ENCODE measurements around the gene SLC25A11.
A peak's percentile ranks its signal among the peaks of the same experiment; 100 is the strongest.

Gene SLC25A11, protein sequence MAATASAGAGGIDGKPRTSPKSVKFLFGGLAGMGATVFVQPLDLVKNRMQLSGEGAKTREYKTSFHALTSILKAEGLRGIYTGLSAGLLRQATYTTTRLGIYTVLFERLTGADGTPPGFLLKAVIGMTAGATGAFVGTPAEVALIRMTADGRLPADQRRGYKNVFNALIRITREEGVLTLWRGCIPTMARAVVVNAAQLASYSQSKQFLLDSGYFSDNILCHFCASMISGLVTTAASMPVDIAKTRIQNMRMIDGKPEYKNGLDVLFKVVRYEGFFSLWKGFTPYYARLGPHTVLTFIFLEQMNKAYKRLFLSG

DNA sequence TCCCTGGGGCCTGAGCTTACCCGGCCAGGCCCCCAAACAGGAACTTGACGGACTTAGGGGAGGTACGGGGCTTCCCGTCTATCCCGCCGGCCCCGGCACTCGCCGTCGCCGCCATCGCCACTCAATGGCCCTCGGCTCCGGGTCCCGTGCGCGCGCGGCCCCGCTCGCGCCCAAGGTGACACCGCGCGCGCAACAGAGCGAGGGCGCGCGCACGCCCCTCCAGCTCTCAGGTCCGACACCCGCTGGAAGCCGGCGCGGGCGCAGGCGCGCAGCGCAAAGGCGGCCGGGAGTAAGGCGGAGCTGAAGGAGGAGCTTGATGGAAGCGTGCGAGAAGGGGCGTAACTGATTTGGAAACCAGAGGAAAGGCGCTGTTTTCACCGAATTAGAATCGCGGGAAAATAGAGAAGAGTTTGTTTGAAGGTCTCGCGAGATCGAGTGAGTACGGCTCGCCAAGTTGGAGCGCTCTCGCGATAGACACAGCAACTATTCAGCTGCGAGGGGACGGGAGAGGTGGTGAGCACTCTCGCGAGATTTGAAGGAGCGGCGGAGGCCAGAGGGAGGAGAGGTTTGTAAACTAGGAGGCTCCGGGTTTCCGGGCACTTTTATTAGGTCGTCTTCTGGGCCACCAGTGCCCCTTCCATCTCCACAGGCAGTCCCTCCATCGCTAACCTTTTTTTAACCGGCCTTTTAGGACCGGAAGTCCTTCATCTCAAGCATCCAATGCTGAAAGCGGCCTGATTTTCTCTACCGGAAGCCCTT, at the start of gene SLC25A11, which contains the start of gene RNF167:
SLC25A11 (minus strand) TSS at position 251 of the 759 bp plus-strand sequence; CDS start at position 115, 136 bp downstream.
RNF167 (plus strand) TSS at position 473 of the 759 bp plus-strand sequence. CDS start 642 bp downstream, outside the sequence.
- Mint-ChIP-seq H3K36me3 (peaks cover 14% of the 10 kb centered on the region), H3K4me3 (peak within 1 kb of the TSS; percentile 94), H3K27ac (peak within 1 kb of the TSS; percentile 99), H3K9me3 (no peaks in the 10 kb centered on the region), H3K27me3 (no peaks in the 10 kb centered on the region), H3K4me1 (peaks cover 66% of the 10 kb centered on the region)

DNA sequence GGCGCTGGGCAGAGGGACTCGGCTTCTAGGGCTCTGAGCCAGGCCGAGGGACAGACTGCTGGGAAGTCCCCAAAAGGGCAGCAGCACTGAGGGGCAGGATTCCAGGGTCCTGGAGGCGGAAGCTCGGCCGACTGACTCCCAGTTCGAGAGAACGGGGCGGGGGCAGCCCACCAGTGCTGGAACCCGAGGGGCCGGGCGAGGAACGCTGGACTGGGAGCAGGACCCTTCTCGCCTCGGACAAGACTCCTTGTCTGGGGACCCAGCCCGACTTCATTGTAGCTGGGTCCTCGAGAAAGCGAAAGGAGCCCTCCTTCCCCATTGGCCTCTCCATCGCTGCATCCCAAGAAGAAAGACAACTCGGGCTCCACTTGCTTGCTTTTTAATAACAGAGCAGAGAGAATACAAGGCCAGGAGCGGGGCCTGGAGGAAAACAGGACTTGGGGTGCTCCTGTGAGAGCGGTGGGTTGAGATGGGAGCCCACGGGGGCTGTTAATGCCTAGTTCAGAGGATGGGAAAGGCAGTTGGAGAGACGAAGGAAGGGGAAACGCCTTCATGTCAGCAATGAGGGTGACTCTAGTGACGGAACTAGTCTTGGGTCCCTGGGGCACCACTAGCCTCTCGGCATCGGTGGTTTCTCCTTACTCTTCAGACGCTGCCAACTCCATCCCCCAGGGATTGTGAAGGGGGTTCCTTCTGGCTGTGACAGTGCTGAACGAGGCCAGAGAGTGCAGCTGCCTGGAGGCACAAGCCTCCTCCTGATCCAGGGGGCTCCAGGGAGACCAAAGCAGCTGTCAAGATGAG, 48.1 kb upstream of the SLC25A11 start:
- Mint-ChIP-seq H3K27ac (peak overlapping the region; percentile 90), H3K4me1 (peaks cover 45% of the 10 kb centered on the region), H3K36me3 (no peaks in the 10 kb centered on the region), H3K9me3 (no peaks in the 10 kb centered on the region), H3K27me3 (no peaks in the 10 kb centered on the region), H3K4me3 (peak overlapping the region; percentile 98)

DNA sequence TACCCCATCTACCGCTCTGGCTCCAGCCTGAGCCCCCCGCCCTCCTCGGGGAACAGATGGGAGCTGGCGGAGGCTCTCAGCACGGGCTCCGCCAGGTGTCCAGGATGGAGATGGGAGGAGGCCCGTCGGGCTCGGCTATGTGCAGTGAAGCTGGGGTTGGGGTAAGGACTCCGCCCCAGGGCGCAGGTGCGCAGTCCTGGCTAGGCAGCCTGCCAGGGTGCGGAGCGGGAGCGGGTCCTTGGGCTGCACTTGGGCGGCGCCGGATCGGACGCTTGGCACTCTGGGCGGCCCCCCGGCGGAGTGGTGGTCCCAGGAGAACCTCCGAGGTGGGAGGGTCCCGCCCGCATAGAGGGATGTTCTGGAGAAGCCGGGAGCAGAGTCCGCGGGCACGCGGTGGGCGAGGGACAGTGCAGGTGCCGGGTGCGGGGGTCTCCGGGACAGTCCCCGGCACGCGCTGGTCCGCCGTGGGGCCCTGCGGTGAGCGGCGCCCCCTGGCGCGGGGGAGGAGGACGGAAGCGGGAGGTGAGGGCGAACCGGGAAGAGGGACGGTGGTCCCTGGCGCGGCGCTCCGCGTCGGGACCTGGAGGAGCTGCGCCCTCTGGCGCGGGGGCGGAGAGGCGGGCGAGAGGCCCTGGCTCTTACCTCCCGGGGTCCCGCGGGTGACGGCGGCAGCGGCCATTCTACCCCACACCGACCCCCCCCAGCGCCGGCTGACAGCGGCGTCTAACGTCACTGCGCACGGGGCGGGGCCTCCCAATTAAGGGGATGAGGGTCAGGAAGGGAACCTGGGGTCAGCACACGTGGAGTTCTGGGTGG, 47.3 kb upstream of the SLC25A11 start, which contains the start of gene CAMTA2:
CAMTA2 (minus strand) TSS at position 725 of the 816 bp plus-strand sequence. CDS start 1,453 bp downstream, outside the sequence.
- Mint-ChIP-seq H3K27me3 (no peaks in the 10 kb centered on the region), H3K4me1 (peaks cover 49% of the 10 kb centered on the region), H3K4me3 (peak within 1 kb of the TSS; percentile 98), H3K36me3 (peaks cover 3% of the 10 kb centered on the region), H3K27ac (peak within 1 kb of the TSS; percentile 90), H3K9me3 (no peaks in the 10 kb centered on the region)

DNA sequence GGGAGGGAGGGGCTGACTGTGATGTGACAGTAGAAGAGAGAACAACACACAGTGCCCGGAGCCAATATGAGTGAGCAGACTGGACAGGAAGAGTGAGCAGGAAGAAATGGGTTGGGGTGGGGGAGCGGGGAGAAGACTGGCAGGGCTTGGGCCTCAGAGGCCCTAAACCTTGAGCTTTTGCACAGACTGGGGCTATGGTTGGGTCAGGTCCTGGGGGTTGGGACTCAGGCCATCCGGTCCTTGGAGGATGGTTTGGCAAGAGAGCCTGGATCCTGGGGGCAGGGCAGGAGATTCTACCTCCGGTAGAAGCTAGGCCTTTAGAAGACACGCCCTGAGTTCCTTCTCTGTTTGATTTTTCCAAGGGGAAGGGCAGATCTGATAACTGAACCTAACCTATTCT, 46.6 kb upstream of the SLC25A11 start:
- Mint-ChIP-seq H3K36me3 (peaks cover 3% of the 10 kb centered on the region), H3K4me1 (peaks cover 44% of the 10 kb centered on the region), H3K9me3 (no peaks in the 10 kb centered on the region), H3K27me3 (no peaks in the 10 kb centered on the region), H3K27ac (peak overlapping the region; percentile 87), H3K4me3 (peak overlapping the region; percentile 98)

DNA sequence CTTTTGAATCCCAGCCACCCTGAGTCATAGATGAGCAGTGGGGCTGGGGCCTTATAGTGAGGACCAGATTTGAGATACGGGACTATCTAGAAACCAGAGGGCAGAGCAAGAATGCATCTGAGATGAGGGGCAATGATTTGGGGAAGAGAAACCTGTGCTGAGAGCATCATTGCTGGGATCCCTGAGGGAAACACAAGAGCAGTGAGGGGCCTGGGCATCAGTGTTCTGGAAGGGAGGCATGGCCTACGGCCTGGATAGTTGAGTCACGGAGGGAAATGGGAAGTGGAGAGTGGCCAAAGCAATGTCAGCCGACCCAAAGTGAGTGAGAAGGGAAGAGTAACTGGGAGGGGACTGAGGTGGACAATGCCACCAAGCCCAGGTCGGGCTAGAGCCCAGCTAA, 42.5 kb upstream of the SLC25A11 start:
- Mint-ChIP-seq H3K36me3 (peaks cover 14% of the 10 kb centered on the region), H3K4me1 (peaks cover 35% of the 10 kb centered on the region), H3K27ac (no peak overlapping the region), H3K9me3 (no peaks in the 10 kb centered on the region), H3K27me3 (no peaks in the 10 kb centered on the region), H3K4me3 (no peak overlapping the region)

DNA sequence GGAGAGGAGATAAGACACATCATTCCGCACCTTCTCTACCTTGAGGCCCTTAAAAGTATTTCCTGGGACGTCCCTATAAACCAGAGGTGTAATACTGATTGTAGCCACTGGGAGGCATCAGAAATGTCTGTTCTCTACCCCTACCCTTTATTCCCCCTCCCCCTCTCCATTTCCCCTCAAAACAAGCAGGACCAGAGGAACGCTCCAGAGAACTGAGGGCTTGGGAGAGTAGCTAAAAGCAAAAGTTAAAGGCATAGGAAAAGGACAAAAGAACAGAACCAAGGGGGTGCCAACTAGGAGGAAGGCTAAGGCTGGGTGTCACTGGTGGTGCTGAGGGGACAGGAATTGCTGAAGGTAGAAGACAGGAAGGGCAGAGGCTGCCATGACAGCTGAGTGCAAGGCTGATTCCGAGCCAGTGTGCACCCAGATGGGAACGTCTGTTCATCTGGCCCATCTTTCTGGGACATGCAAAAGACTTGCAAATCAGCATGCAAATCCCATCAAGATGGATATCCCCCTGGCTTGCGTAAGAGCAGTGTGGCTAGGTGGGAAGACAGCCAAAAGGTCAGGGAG, 40.9 kb upstream of the SLC25A11 start:
- Mint-ChIP-seq H3K36me3 (peaks cover 14% of the 10 kb centered on the region), H3K27me3 (no peaks in the 10 kb centered on the region), H3K4me3 (peak overlapping the region; percentile 45), H3K27ac (peak overlapping the region; percentile 88), H3K9me3 (no peaks in the 10 kb centered on the region), H3K4me1 (peaks cover 24% of the 10 kb centered on the region)

DNA sequence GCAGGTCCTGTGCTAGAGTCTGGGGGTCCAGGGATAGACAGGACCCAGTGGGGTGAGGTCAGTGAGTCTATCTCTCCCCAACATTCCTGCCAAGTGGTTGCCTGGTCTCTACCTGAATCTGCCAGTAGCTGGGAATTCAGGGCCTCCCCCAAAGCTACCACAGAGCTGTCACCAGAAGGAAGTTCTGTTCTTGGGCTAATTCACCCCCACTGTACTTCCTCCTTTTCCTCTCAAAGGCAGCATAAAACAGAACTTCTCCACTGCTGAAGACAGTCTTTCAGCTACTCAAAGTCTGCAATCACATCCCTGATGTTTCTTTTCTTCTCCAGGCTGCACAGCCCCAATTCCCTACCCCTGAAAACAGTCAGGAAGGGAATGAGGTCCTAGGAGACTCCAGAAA, 38.9 kb upstream of the SLC25A11 start:
- Mint-ChIP-seq H3K9me3 (no peaks in the 10 kb centered on the region), H3K4me1 (peaks cover 21% of the 10 kb centered on the region), H3K27me3 (no peaks in the 10 kb centered on the region), H3K27ac (no peak overlapping the region), H3K4me3 (no peak overlapping the region), H3K36me3 (peaks cover 19% of the 10 kb centered on the region)

DNA sequence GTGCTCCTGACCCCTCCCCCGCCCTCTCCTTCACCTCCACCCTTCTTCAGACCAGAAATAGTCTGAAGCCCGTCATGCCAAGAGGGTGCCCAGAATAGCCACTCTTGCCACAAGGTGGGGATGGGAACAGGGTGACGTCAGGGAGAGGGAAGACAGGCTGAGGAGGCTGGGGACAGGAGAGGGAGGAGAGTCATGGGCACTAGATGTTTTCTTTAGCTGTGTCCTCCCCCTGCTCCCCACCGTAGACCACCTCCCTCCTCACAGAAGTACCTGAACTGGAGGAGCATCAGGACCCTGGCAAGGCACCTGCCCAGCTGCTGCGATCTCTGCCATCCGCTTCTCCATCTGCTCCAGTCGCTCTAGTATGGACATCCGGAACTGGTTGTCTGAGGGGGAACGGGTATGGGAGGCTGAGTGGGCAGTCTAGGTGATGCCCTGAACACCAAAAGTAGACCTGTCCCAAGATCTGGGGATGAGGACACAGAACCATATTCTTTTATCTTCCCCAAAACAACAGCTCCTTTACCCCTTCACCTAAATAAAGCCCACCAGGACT, 34.3 kb upstream of the SLC25A11 start:
- peaks cover 26% of the 10 kb centered on the region for H3K4me1 Mint-ChIP-seq
- no peaks in the 10 kb centered on the region for H3K9me3 Mint-ChIP-seq
- H3K27ac Mint-ChIP-seq = peak overlapping the region; percentile 76
- H3K27me3 Mint-ChIP-seq = no peaks in the 10 kb centered on the region
- peaks cover 18% of the 10 kb centered on the region for H3K36me3 Mint-ChIP-seq
- H3K4me3 Mint-ChIP-seq = no peak overlapping the region

DNA sequence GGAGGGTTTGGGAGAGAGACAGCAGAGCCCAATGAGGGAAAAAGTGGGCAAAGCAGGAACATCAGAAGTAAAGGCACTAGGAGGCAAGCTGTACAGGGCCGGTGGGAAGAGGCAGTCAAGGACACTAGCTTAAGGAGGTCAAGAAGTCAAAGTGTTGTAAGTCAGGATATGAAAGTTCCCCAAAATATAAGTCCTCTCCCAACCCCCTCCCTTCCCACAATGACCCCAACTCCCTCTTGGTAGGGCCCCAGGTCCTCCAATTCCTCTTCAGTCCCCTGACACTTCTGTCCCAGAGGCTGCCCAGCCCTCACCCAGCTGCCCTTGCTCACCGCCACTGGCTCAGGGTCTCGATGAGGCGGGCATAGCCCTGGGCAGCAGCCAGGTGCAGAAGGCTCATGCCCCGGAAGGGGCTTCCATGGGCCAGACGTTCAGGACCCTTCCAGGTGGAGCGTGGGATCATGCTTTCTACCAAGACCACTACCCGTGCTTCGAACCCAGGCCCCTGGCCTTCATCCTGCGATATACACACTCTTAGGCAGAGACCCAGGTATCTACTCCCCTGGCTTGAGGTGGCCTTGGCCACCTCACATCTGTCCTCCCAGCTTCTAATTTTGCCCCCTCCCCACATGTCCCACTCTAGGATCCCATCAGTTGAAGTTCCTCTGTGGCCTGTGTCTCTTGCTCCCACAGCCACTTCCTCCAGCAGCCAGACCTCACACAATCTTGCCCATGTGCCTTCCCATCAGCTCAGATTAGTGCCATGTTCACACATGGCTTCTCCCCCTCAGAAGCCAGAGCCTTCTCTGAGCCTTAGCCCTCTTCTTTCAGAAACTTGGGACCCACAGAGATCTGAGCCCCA, 33.6 kb upstream of the SLC25A11 start:
- Mint-ChIP-seq H3K4me1 (peaks cover 31% of the 10 kb centered on the region), H3K36me3 (peaks cover 23% of the 10 kb centered on the region), H3K27me3 (no peaks in the 10 kb centered on the region), H3K9me3 (no peaks in the 10 kb centered on the region), H3K27ac (peak overlapping the region; percentile 35), H3K4me3 (no peak overlapping the region)

DNA sequence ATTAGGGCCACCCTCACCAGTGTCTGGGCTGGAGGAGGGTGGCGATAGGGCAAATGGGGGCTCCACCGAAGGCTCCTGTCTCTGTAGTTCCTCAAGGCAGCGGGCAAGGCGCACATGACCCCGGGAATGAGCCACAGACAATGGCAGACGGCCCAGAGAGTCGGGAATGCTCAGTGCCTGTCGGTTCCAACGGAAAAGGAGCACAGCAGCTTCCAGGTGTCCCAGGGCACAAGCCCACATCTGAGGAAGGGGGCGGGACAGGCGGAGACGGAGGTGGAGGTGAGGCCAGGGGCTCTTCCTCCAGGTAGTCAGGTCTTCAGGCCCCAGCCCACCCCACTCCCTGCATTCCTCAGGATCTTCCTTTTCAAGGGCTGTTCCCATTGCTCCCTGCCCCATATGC, 32.9 kb upstream of the SLC25A11 start:
- H3K9me3 Mint-ChIP-seq = no peaks in the 10 kb centered on the region
- no peaks in the 10 kb centered on the region for H3K27me3 Mint-ChIP-seq
- no peak overlapping the region for H3K4me3 Mint-ChIP-seq
- peaks cover 21% of the 10 kb centered on the region for H3K36me3 Mint-ChIP-seq
- H3K27ac Mint-ChIP-seq = peak overlapping the region; percentile 81
- peaks cover 31% of the 10 kb centered on the region for H3K4me1 Mint-ChIP-seq

DNA sequence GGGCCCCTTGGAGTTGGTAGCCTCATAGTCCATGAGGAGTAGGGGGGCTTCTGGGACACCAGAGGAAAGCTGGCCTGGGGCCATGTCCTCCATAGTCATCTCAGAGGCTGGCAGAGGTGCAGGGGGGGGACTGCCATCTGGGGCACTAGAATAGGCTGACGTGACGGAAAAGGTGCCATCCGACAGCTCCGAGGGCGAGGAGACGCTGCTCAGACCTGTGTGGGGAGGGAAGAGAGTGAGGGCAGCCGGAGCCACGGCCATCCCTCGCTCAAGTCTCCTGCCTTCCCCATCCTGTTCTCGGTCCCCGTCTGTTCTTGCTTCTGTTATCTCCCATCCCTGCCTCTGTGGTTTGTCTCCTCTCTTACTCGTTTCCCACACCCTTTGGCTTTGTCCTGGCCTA, 32.5 kb upstream of the SLC25A11 start:
- Mint-ChIP-seq H3K36me3 (peaks cover 21% of the 10 kb centered on the region), H3K4me1 (peaks cover 31% of the 10 kb centered on the region), H3K4me3 (no peak overlapping the region), H3K27me3 (no peaks in the 10 kb centered on the region), H3K27ac (peak overlapping the region; percentile 81), H3K9me3 (no peaks in the 10 kb centered on the region)

DNA sequence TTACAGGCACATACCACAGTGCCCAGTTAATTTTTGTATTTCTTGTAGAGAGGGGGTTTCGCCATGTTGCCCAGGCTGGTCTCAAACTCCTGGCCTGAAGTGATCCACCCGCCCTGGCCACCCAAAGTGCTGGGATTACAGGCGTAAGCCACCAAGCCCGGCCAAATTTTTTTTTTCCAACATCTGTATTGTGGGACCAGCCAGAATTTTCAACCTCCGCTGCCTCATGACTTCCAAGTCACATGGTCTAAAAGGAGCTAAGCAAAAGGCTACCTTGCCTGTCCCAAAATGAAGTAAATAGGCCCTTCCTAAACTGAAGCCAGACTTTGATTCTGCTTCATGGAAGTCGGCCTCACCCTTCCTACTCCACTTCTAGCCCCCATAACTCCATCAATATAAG, 32.0 kb upstream of the SLC25A11 start:
- Mint-ChIP-seq H3K4me1 (peaks cover 31% of the 10 kb centered on the region), H3K36me3 (peaks cover 21% of the 10 kb centered on the region), H3K9me3 (no peaks in the 10 kb centered on the region), H3K27ac (peak overlapping the region; percentile 57), H3K27me3 (no peaks in the 10 kb centered on the region), H3K4me3 (no peak overlapping the region)

DNA sequence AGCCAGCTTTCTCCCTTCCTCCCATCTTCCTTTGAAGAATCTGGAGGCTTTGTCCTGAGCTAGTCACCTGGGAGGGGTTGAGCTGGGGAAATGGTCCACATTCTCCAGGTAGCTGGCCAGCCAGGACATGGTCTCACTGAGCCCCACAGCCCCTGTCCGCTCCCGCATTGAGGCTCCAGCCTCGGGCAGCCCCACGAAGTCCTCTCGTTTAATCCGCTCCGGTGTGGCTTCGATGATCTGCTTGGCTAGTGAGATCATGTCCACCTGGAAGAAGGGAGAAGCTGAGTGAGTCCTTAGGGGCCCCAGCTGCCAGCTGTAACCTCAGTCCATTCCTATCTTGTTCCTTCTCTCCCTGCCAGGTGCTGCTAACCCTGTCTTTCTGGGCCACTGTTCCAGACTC, 30.4 kb upstream of the SLC25A11 start:
- H3K36me3 Mint-ChIP-seq = peaks cover 25% of the 10 kb centered on the region
- no peak overlapping the region for H3K27ac Mint-ChIP-seq
- no peaks in the 10 kb centered on the region for H3K9me3 Mint-ChIP-seq
- peaks cover 38% of the 10 kb centered on the region for H3K4me1 Mint-ChIP-seq
- H3K27me3 Mint-ChIP-seq = no peaks in the 10 kb centered on the region
- no peak overlapping the region for H3K4me3 Mint-ChIP-seq

Measured in activated naive CD4-positive, alpha-beta T cell treated with anti-CD3 and anti-CD28 coated beads, Interleukin-2, amount 50 U/mL, for 24 hours (primary cell).